WERI-Rb-1 (cell line): ENCODE results near the gene LTBP1.
A peak's percentile ranks its signal among the peaks of the same experiment; 100 is the strongest.

Experiments
- DNase-seq: peaks from one replicate; pipeline ENCODE4 v3.0.0-alpha.2; 2020
- H3K27ac ChIP-seq: fragments of 250-450 bp; sonication (Bioruptor Pico); 2 replicates; pipeline ENCODE4 v1.5.1; 2020; ENCODE audit warnings: mild to moderate bottlenecking, moderate library complexity
- H3K27me3 ChIP-seq: fragments of 250-450 bp; sonication (Bioruptor Pico); 2 replicates; pipeline ENCODE4 v1.5.1; 2021; ENCODE audit warnings: mild to moderate bottlenecking, low read depth, moderate library complexity; ENCODE audit not compliant: insufficient read depth, severe bottlenecking
- H3K36me3 ChIP-seq: fragments of 250-450 bp; sonication (Bioruptor Pico); 2 replicates; pipeline ENCODE4 v1.5.1; 2020; ENCODE audit warnings: mild to moderate bottlenecking, moderate library complexity
- H3K4me3 ChIP-seq: 2 replicates; pipeline ENCODE4 v1.5.1; 2011; ENCODE audit warnings: low read depth, mild to moderate bottlenecking, control low read depth, low read length
- H3K9me3 ChIP-seq: fragments of 250-450 bp; sonication (Bioruptor Pico); 2 replicates; pipeline ENCODE4 v1.5.1; 2021; ENCODE audit warnings: mild to moderate bottlenecking, moderate library complexity; ENCODE audit not compliant: severe bottlenecking
- CTCF ChIP-seq: IDR thresholded peaks from 2 replicates; pipeline ENCODE4 v1.5.1; 2011; ENCODE audit warnings: low read depth, mild to moderate bottlenecking, control low read depth, inconsistent platforms, low read length

The LTBP1 gene

DNA sequence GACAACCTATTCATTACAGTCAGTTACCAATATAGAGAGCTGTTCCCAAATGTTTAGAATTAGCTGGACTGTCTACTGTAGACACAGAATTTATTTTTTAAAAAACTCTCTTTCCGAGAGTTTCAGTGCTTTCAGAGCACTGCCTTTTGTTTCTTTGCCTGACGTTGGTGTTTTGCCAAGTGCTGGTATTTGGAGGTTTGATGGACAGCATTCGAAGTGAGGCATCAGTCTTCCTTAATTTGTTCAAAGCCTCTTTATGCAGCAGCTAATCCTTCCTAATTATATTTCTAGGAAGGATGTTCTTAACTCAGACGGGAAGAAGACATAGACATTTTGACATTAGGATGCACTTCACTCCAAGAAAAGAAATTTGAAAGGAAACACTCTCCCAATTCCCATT is 83.2 kb downstream of the LTBP1 start:
- no peak for TF ChIP-seq CTCF
- Histone ChIP-seq H3K9me3 (no peaks in the 10 kb centered on the region), H3K27me3 (no peaks in the 10 kb centered on the region), H3K4me3 (no peak overlapping the region), H3K36me3 (no peaks in the 10 kb centered on the region), H3K27ac (no peak overlapping the region)
- DNase-seq, result no peak

DNA sequence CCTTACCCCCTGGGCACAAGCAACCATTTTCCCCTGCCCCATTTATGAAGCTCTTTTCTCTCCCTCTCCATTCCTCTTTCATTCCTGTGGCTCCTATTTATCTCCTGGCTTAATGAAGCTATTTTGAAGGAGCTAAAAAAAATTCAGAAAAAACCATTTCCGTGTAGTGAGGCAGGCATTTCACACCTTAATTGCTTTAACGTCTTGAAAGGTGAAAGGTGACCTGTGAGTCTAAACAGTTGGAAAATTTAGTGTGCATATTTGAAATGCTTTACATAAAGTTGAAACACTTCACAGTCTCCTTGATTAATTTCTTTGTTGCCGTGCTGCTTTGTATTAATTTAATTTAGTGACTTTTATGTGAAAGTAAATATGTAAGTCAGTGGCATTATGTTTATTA is 83.6 kb downstream of the LTBP1 start:
- H3K4me3 ChIP-seq, result no peak overlapping the region
- no peaks in the 10 kb centered on the region for H3K9me3 ChIP-seq
- H3K36me3 ChIP-seq, result no peaks in the 10 kb centered on the region
- no peak overlapping the region for H3K27ac ChIP-seq
- no peaks in the 10 kb centered on the region for H3K27me3 ChIP-seq
- no peak for TF ChIP-seq CTCF
- no peak for DNase-seq

DNA sequence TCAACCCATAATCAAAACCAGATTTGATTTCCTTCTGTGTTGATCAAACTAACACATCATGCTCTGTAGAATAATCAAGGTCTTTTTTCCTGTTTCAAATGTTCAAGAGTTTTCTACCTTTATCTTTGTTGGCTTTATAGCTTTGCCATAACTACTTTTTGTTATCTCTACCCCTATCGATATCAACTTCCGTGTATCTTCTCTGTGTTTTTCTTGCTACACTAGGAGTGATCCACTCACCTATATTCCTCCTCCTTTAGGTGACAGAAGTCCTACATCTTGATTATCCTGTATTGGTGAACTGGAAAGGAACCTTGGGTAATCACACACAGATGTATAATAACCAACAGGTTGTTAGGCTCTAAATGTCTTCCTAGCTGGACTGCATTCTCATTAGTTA is 85.5 kb downstream of the LTBP1 start:
- H3K36me3 ChIP-seq, result no peaks in the 10 kb centered on the region
- no peaks in the 10 kb centered on the region for H3K9me3 ChIP-seq
- no peak for DNase-seq
- no peak for TF ChIP-seq CTCF
- no peak overlapping the region for H3K27ac ChIP-seq
- no peak overlapping the region for H3K4me3 ChIP-seq
- H3K27me3 ChIP-seq, result no peaks in the 10 kb centered on the region

GRCh38 chr2:33033606-33034081 is 86.9 kb downstream of the LTBP1 start:
- peak; percentile 88 for DNase-seq
- Histone ChIP-seq H3K36me3 (no peaks in the 10 kb centered on the region), H3K9me3 (no peaks in the 10 kb centered on the region), H3K27ac (no peak overlapping the region), H3K4me3 (peak overlapping the region; percentile 22; the same call in 1 of the 2 replicates), H3K27me3 (no peaks in the 10 kb centered on the region)
- peak; percentile 42; the same call in 1 of the 2 replicates for TF ChIP-seq CTCF

DNA sequence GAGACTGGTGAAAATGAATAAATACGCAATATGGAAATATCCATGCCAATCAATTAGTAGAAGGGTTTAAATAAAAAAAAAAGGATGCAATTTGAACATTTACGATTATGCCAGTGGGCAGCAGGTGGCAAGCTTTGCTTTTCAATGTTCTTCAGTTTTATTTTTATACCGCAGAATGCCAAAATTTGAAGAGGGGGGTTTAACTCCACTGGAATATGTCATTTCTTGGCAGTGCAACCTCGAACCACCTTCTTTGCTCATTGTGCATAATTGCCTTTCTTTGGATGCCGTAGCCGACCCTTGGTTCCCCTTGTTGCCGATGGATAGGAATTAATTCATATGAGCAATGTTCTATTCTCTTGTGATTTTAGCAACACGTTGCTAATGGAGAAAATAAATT is 88.0 kb downstream of the LTBP1 start:
- no peak for TF ChIP-seq CTCF
- Histone ChIP-seq H3K27me3 (no peaks in the 10 kb centered on the region), H3K4me3 (no peak overlapping the region), H3K27ac (no peak overlapping the region), H3K36me3 (no peaks in the 10 kb centered on the region), H3K9me3 (no peaks in the 10 kb centered on the region)
- no peak for DNase-seq

DNA sequence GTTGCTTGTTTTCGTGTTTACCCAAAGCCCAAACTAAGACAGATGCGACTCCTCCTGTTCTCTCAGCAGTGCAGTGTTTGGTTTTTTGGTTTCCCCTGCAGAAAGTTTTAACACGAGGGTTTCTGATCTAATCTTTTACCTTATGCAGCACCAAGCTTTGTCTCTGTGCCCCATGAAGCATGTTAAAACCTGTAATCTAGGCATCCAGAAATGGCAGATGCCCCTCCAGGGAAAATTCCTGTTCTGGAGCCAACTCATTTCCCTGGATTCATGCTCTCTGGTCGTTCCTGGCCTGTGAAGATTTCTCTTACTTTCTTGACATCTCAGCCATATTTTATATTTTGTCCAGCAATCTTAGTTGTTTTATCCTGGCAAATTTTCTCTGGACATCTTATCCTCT is 91.5 kb downstream of the LTBP1 start:
- Histone ChIP-seq H3K27ac (no peak overlapping the region), H3K9me3 (no peaks in the 10 kb centered on the region), H3K27me3 (no peaks in the 10 kb centered on the region), H3K36me3 (no peaks in the 10 kb centered on the region), H3K4me3 (no peak overlapping the region)
- no peak for DNase-seq
- no peak for TF ChIP-seq CTCF
